Activated effector memory CD4-positive, alpha-beta T cell treated with Interleukin-2 at 50 U/mL for 16 hours (primary cell): ENCODE data around the gene FOXI3.
"Not testable (repeated sequence)": the region's sequence is repeated elsewhere in the genome, so short reads cannot be mapped to it uniquely, and the experiment has no call there.

Source experiments
- DNase-seq: peaks from one replicate; pipeline ENCODE4 v3.0.0-alpha.2; 2020

FOXI3 gene

DNA sequence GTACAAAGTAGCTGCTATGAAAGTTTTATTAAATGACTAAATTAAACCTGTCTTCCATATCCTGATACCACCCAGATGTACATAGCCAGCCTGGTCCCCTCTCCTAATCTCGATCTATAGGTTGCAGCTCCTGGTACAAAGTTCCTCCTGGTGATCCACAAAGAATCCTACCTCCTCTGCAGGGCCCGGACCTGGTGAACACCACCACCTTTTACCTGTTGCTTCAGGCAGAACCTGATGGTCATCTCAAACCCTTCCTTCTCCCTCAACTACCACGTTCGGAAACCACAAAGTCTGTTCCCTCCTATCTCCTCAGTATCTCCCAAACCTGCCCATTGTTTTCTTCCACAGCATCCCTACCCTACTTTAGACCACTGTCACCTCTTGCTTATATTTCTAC lies 15.5 kb downstream of the FOXI3 start:
- DNase-seq: no peak

DNA sequence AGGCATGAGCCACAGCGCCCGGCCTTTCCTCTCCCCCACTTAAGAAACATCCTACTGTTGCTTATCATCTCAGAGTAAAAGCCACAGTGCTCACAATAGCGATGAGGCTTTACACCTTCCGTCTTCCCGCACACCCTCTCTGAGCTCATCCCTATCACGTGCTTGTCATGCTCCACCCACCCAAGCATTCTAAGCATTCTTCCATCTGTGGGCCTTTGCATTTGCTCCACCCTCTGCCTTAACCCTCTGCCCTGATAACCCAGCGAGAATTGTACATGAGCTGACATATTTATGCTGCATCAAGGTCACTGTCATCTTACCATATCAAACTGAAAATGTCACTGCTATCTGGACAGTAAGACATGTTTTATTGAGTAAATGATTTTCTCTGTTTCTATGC lies 22.6 kb downstream of the FOXI3 start:
- DNase-seq: no peak

DNA sequence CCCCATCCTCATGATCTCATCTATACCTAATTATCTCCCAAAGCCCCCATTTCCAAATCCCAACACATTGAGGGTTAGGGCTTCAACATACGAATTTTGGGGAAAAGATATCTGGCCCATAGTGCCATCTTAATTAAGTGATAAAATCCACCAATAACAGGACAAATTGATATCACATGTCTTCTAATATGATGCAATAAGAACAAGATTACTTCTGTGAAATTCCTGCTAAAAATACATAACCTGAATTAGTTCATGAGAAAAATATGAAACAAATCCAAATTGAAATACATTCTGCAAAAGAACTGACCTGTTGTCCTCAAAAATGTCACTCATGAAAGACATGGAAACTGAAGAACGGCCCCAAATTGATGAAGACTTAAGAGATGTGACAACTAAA lies 28.8 kb downstream of the FOXI3 start:
- no peak for DNase-seq

DNA sequence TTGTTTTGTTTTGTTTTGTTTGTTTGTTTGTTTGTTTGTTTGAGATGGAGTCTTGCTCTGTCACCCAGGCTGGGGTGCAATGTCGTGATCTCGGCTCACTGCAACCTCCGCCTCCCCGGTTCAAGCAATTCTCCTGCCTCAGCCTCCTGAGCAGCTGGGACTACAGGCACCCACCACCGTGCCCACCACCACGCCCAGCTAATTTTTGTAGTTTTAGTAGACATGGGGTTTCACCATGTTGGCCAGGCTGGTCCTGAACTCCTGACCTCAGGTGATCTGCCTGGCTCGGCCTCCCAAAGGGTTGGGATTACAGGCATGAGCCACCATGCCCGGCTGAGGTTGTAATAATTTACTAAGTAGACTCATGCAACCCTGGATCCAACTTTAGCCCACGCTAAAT lies 33.4 kb downstream of the FOXI3 start:
- not testable (repeated sequence) for DNase-seq

DNA sequence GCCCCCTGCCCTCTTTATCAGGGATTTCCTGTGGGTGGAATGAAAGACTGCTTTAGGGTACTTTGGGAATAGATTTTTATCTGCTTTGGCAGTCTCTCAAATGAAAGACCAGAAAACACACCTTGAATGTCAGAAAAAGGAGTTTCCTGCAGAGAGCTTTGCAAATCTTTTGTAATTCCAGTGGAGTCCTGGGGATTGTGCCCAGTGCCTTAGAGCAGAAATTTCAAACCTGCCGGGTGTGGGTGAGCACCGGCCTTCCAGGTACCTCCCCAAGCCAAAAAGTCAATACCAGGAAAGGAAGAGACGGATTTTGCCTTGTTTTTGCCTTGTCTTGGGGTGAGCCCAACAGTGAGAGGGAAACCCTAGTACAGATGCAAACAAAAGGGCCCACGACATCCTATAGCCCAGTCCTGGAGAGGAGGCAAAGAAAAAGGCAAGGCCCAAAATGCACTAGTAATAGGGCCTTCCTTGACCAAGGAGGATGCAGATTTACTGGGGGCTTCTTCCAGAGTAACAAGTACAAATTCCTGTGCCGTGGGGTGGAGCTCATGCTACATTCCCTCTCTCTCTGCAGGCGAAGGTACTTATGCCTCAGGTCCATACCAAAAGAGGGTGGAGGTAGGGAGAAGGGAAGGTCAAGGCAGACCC lies 36.4 kb downstream of the FOXI3 start:
- DNase-seq: no peak

DNA sequence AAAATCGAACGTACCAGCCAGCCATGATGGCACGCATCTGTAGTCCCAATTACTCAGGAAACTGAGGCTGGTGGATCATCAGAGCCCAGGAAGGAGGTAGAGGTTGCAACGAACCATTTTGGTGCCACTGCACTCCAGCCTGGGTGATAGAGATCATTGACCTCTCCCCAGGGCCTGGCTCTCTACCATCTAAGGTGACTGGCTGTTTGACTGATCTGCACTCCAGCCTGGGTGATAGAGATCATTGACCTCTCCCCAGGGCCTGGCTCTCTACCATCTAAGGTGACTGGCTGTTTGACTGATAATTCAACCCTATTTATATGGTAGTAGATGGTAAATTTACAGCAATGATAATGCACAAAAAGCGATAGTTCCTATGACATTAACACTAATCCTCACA lies 43.6 kb downstream of the FOXI3 start:
- DNase-seq: not testable (repeated sequence)

DNA sequence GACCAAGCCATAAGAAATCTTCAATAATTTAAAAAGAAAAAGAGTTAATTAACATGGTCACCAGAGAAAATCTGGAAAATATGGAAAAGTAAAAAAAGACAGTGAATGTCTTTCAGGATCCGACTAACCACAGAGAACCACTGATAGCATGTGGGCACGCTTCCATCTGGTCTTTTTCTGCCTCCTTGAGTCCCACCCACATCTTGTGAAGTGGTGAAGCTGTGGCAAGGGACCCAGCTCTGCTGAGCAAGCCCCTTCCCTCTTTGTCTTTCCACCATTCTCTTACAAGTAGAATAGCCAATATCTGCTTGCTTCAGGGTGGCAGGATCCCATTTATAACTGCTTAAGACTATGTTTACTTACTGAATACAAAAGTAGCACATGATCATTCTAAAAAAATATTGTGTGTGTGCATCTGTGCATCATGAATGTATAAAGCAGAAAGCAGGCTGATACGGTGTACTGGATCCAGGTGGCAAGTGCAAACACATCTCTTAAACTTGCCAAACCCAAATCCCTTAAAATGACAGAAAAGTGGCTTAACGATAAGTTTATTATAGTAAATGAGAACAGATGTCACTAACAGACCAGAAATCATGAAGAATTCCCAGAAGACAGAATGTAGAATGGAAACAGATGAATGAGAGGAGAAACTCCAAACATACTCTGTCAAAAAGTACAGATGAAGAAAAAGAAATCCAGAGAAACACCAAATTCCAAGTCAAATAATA lies 52.3 kb downstream of the FOXI3 start:
- DNase-seq: no peak

DNA sequence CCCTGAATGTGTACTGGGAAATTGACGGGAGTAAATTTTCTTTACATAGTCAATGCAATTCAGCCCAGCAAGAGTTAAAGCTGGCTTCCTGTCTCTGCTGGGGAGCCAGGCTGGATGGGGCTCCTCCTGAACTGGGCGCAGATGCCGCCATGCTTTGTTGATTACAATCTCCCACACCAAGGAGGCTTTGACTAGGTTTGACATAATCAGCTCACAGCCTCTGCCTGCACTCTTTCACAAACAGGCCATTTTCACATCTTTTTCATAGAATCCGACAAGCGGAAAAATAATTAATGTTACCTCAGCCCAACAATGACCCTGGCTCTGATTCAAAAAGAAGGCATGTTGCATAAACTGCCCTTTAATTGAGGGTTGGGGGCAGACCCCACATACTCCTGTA lies 54.3 kb downstream of the FOXI3 start:
- DNase-seq: no peak
